GM12878 (cell line): Measurements from ENCODE around the gene HEPACAM. TPM values are rescaled to one million over a fixed set of nuclear protein-coding genes. Genes with fewer than 3 reads are reported as not detected.
A peak's percentile ranks its signal among the peaks of the same experiment; 100 is the strongest.

ENCODE experiments used
- ATAC-seq: fragments of 200-7000 bp; cut with Tn5 transposase; 3 replicates; pipeline ENCODE4 v1.9.1; 2020; ENCODE audit warnings: mild to moderate bottlenecking, moderate library complexity
- BruUV-seq: library from RNA; stranded (reverse); fragments of 400-500 nt; replicated peaks from 2 replicates; lab custom pipeline; 2021; lab: Mats Ljungman, UMichigan
- CTCF ChIA-PET: fragments of 300-600 bp; sonication (Branson Sonifier 250); formaldehyde crosslinking; extraction: SDS; loops from one replicate; lab custom pipeline; 2021; ENCODE audit warnings: inconsistent platforms; lab: Yijun Ruan, JAX
- POLR2A ChIA-PET: fragments of 350-600 bp; formaldehyde crosslinking; extraction: SDS; loops from one replicate; lab custom pipeline; 2021; ENCODE audit warnings: inconsistent platforms; lab: Charles Lee
- RAD21 ChIA-PET: fragments of 300-600 bp; sonication (Branson Sonifier 250); formaldehyde crosslinking; loops from one replicate; lab custom pipeline; 2023; ENCODE audit warnings: antibody characterized with exemption; ENCODE audit not compliant: unreplicated experiment; lab: Charles Lee
- SMC1A ChIA-PET: fragments of 300-600 bp; sonication (Branson Sonifier 250); formaldehyde crosslinking; loops from one replicate; lab custom pipeline; 2023; ENCODE audit not compliant: unreplicated experiment, uncharacterized antibody; lab: Charles Lee
- DNase-seq: peaks from one replicate; pipeline ENCODE4 v3.0.0-alpha.2; 2011; ENCODE audit warnings: low read depth, low spot score
- FAIRE-seq: peaks from 3 replicates; lab custom pipeline; 2011; peaks lifted over from hg19 to GRCh38; lab: Jason Lieb, UNC
- H2AFZ ChIP-seq: 2 replicates; pipeline ENCODE4 v1.6.0; 2011; ENCODE audit warnings: low read depth, low read length, control low read depth; ENCODE audit not compliant: control insufficient read depth
- H3K27ac ChIP-seq: 2 replicates; pipeline ENCODE4 v1.5.1; 2011; ENCODE audit warnings: control low read depth; ENCODE audit not compliant: control insufficient read depth, insufficient read depth
- H3K27me3 ChIP-seq, 2 experiments: replicated peaks in 1 of 2; 2 replicates each; pipeline versions ENCODE4 v1.6.0 to v1.6.1; 2011; ENCODE audit warnings: low read length in 1 of 2; ENCODE audit not compliant: control insufficient read depth in 2 of 2, insufficient read depth in 2 of 2
- H3K36me3 ChIP-seq, 2 experiments: 2 replicates each; pipeline ENCODE4 v1.5.1; 2011; ENCODE audit warnings: low read length in 1 of 2; ENCODE audit not compliant: control insufficient read depth in 2 of 2, insufficient read depth in 2 of 2
- H3K4me1 ChIP-seq: 2 replicates; pipeline ENCODE4 v1.6.1; 2011; ENCODE audit warnings: mild to moderate bottlenecking, low read length, moderate library complexity, mixed read lengths; ENCODE audit not compliant: control insufficient read depth, insufficient read depth
- H3K4me2 ChIP-seq: 2 replicates; pipeline ENCODE4 v1.6.0; 2011; ENCODE audit warnings: control low read depth; ENCODE audit not compliant: control insufficient read depth, insufficient read depth
- H3K4me3 ChIP-seq: fragments of 200-600 bp; sonication (generic); 2 replicates; pipeline ENCODE4 v1.5.1; 2016
- H3K79me2 ChIP-seq: 2 replicates; pipeline ENCODE4 v1.6.0; 2011; ENCODE audit warnings: low read length; ENCODE audit not compliant: control insufficient read depth, insufficient read depth
- H3K9ac ChIP-seq: 2 replicates; pipeline ENCODE4 v1.8.0; 2011; ENCODE audit warnings: low read length, control low read depth, mixed read lengths; ENCODE audit not compliant: control insufficient read depth, insufficient read depth
- H3K9me3 ChIP-seq: replicated peaks from 3 replicates; pipeline ENCODE4 v1.5.1; 2011; ENCODE audit warnings: mild to moderate bottlenecking, low read length; ENCODE audit not compliant: control insufficient read depth, insufficient read depth
- H4K20me1 ChIP-seq: 2 replicates; pipeline ENCODE4 v1.6.0; 2011; ENCODE audit not compliant: control insufficient read depth, insufficient read depth
- BHLHE40 ChIP-seq, 2 experiments: fragments of 450-650 bp in 1 of 2; IDR thresholded peaks; 2 replicates each; pipeline ENCODE4 v1.6.1; 2011 to 2017; ENCODE audit warnings: low read depth in 2 of 2, borderline replicate concordance in 1 of 2, improper control_type of control experiment in 1 of 2, low read length in 1 of 2, mild to moderate bottlenecking in 1 of 2
- CTCF ChIP-seq, 3 experiments: IDR thresholded peaks in 2 of 3; conservative IDR thresholded peaks in 1 of 3; 2 replicates each; pipeline ENCODE4 v1.5.1; 2011; ENCODE audit warnings: low read depth in 3 of 3, low read length in 3 of 3, mild to moderate bottlenecking in 3 of 3, control low read depth in 2 of 3, moderate library complexity in 2 of 3, inconsistent platforms in 1 of 3, mixed read lengths in 1 of 3; ENCODE audit not compliant: control insufficient read depth in 2 of 3, insufficient read depth in 1 of 3; ENCODE audit errors: extremely low read depth in 1 of 3
- CUX1 ChIP-seq: IDR thresholded peaks from 2 replicates; pipeline ENCODE4 v1.6.1; 2012; ENCODE audit warnings: improper control_type of control experiment, low read depth, low read length; ENCODE audit not compliant: insufficient replicate concordance
- ESRRA ChIP-seq: IDR thresholded peaks from 2 replicates; pipeline ENCODE4 v1.6.1; 2012; ENCODE audit warnings: mild to moderate bottlenecking, low read length, improper control_type of control experiment
- RAD21 ChIP-seq: IDR thresholded peaks from 2 replicates; pipeline ENCODE4 v1.6.1; 2011; ENCODE audit warnings: mild to moderate bottlenecking, low read depth, low read length, moderate library complexity; ENCODE audit not compliant: insufficient read depth
- SMC3 ChIP-seq: IDR thresholded peaks from 2 replicates; pipeline ENCODE4 v1.6.1; 2011; ENCODE audit warnings: low read length, improper control_type of control experiment, borderline replicate concordance
- YY1 ChIP-seq: IDR thresholded peaks from 2 replicates; pipeline ENCODE4 v1.6.1; 2011; ENCODE audit warnings: low read depth, mild to moderate bottlenecking, low read length
- ZNF274 ChIP-seq: IDR thresholded peaks from one replicate; pipeline ENCODE4 v1.8.0; 2011; ENCODE audit not compliant: insufficient read length, insufficient read depth
- WGBS: methylation state at CpG from one replicate; pipeline ENCODE4 v1.1.6; 2016; ENCODE audit warnings: low lambda C conversion rate; ENCODE audit not compliant: insufficient replicate concordance, insufficient coverage; ENCODE audit errors: missing lambda C conversion rate; 5-methylcytosine and 5-hydroxymethylcytosine counted together
- in situ Hi-C: fragments of 300-500 bp; cut with MboI; formaldehyde crosslinking; loops from 9 replicates; pipeline ENCODE4 v1.14.3; 2018; ENCODE audit warnings: mixed read lengths
- intact Hi-C: fragments of 100-400 bp; cut with micrococcal nuclease; formaldehyde crosslinking; loops from one replicate; pipeline ENCODE4 v1.14.2; 2022; ENCODE audit not compliant: unreplicated experiment
- polyA plus RNA-seq, 11 experiments: library from polyadenylated mRNA; depleted of rRNA in 4 of 11; unstranded in 6 of 11; stranded (reverse) in 5 of 11; fragments of >200 nt; fragmentation: Nextera tagmentation in 4 of 11; fragmentation: Illumina TruSeq in 1 of 11; extraction: Ambion mirVana in 4 of 11; extraction: Trizol in 1 of 11; gene quantifications; 1 replicate in 1 of 11; 2 replicates in 10 of 11; pipeline versions ENCODE4 v1.2.1 to v1.2.3, GENCODE V29; 2011 to 2016; ENCODE audit warnings: inconsistent platforms in 2 of 11, missing spikeins in 2 of 11, low read depth in 1 of 11
- total RNA-seq, 4 experiments: library from RNA; depleted of rRNA in 3 of 4; stranded (reverse); fragments of >200 nt in 3 of 4; fragmentation: Illumina TruSeq in 1 of 4; extraction: Trizol in 1 of 4; gene quantifications; 2 replicates each; pipeline versions ENCODE4 v1.2.1 to v1.2.3, GENCODE V29; 2013 to 2021

HEPACAM gene
- total and polyA plus RNA-seq, 10 of the 15 experiments (the other 5 are each of a cell fraction or from before 2014, with no cell fraction given), result 0.03 TPM; not detected in 9

- Histone ChIP-seq H3K79me2 (no peaks in the 10 kb centered on the region), H3K4me3 (no peak overlapping the region), H4K20me1 (no peaks in the 10 kb centered on the region), H3K9me3 (no peaks in the 10 kb centered on the region)
- POLR2A ChIA-PET, result no interaction called here
- FAIRE-seq, result peak; percentile 97
- BruUV-seq, result no TSS peak
- WGBS, result 23% methylated on average over 5 of the region's 5 CpGs
- TF ChIP-seq YY1 (0 out of 2 replicates have a peak, but pooled peaks have one; percentile 27), BHLHE40 (IDR thresholded peaks at IDR 0.05; ENCODE audit: borderline replicate concordance in 1 of 2, low read depth in 2 of 2, low read length in 1 of 2) (0 out of 4 replicates have a peak, but pooled peaks of 1 of the 2 experiments have one; percentile 32), CTCF (IDR thresholded peaks at IDR 0.05 in 2 of 3, conservative IDR thresholded peaks at IDR 0.05 in 1 of 3; ENCODE audit: control insufficient read depth in 2 of 3, extremely low read depth in 1 of 3, insufficient read depth in 1 of 3, low read depth in 3 of 3, low read length in 3 of 3) (peak; percentile 67 to 91 (median 74); a peak in 5 of 6 replicates), ESRRA (no peak), ZNF274 (no peak), SMC3 (peak; percentile 95), CUX1 (peak; percentile 22), RAD21 (peak; percentile 97)
- TF ChIP-seq, all 136 proteins: peak for 6
- intact Hi-C loops (loop anchor here (1.0 to 5.0 kb wide), 3 partner anchors 179 to 445 kb away; no protein-coding TSS in a partner anchor), in situ Hi-C loops (loop anchor here (25.0 kb wide), 1 partner anchor 925 kb away; the partner anchor contains the start of gene HYLS1)
- RAD21 ChIA-PET, result interaction anchor here (2.1 to 3.6 kb wide), 2 partner anchors 129 to 179 kb away, joined by 7 to 32 read pairs; no protein-coding TSS in a partner anchor
- ATAC-seq (peak; percentile 97), DNase-seq (peak; percentile 51)
- no peaks in the 10 kb centered on the region for H3K4me1 ChIP-seq
- no peak overlapping the region for H2AFZ ChIP-seq
- no peaks in the 10 kb centered on the region for H3K27me3 ChIP-seq
- SMC1A ChIA-PET, result interaction anchor here (2.6 to 5.5 kb wide), 2 partner anchors 144 to 180 kb away, joined by 11 to 52 read pairs; no protein-coding TSS in a partner anchor
- H3K36me3 ChIP-seq, result no peaks in the 10 kb centered on the region
- H3K4me2 ChIP-seq, result no peak overlapping the region
- CTCF ChIA-PET, result interaction anchor here (0.8 to 3.4 kb wide), 4 partner anchors 162 to 462 kb away, joined by 3 to 20 read pairs (median 10); no protein-coding TSS in a partner anchor
- no peak overlapping the region for H3K27ac ChIP-seq
- H3K9ac ChIP-seq, result no peak overlapping the region
These were observed 26.2 kb upstream of the HEPACAM start for GRCh38 chr11:124961972-124962609.
